Gastroesophageal sphincter (tissue), 3 donors: ENCODE measurements around the gene ESR2.

Source experiments
- POLR2A ChIP-seq, 2 donors: fragments of 450-650 bp; IDR thresholded peaks; one replicate each; pipeline ENCODE4 v1.6.1; 2017; ENCODE audit warnings: antibody characterized with exemption in 2 of 2, mild to moderate bottlenecking in 2 of 2, moderate library complexity in 1 of 2
- POLR2AphosphoS5 ChIP-seq: sonication (generic); formaldehyde crosslinking; IDR thresholded peaks from one replicate; pipeline ENCODE4 v1.6.1; 2017; ENCODE audit warnings: antibody characterized with exemption
- TF ChIP-seq, protein P1 (sequence below), 4 experiments: fragments of 200-600 bp in 2 of 4; fragments of 450-650 bp in 2 of 4; sonication (generic) in 1 of 4; IDR thresholded peaks; one replicate each; pipeline ENCODE4 v1.5.1; 2017 to 2019; ENCODE audit warnings: antibody characterized with exemption in 4 of 4, mild to moderate bottlenecking in 2 of 4, moderate library complexity in 2 of 4

DNA sequence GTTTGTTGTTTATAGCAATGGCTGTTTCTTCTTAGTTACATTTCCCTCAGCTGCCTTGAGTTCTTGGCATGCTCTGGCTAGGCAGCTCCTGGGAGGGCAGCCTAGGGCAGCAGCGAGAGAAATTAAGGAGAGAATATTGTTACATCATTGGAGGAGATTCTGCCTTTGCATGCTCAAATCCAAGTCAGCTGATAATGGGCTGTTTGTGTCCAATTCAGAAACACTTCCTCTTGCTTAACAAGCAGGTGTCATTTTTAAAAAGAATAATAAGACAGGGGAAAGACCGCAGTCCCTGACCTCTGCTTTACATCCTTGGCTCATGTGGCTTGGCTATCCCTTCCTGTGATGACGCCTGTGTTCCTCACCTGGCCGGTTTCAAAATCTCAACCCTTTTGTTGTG, 76.9 kb downstream of the ESR2 start:
- TF ChIP-seq, protein P1, sequence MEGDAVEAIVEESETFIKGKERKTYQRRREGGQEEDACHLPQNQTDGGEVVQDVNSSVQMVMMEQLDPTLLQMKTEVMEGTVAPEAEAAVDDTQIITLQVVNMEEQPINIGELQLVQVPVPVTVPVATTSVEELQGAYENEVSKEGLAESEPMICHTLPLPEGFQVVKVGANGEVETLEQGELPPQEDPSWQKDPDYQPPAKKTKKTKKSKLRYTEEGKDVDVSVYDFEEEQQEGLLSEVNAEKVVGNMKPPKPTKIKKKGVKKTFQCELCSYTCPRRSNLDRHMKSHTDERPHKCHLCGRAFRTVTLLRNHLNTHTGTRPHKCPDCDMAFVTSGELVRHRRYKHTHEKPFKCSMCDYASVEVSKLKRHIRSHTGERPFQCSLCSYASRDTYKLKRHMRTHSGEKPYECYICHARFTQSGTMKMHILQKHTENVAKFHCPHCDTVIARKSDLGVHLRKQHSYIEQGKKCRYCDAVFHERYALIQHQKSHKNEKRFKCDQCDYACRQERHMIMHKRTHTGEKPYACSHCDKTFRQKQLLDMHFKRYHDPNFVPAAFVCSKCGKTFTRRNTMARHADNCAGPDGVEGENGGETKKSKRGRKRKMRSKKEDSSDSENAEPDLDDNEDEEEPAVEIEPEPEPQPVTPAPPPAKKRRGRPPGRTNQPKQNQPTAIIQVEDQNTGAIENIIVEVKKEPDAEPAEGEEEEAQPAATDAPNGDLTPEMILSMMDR (IDR thresholded peaks at IDR 0.05), result no peak
- TF ChIP-seq POLR2A (IDR thresholded peaks at IDR 0.05), result no peak
- no peak for TF ChIP-seq POLR2AphosphoS5
